HCT116 (cell line): ENCODE results near the gene AGTPBP1.

Source experiments
- POLR2AphosphoS5 ChIP-seq: IDR thresholded peaks from 2 replicates; pipeline ENCODE4 v1.6.1; 2011; ENCODE audit warnings: mild to moderate bottlenecking, low read depth, low read length, moderate library complexity
- RAD21 ChIP-seq: IDR thresholded peaks from 2 replicates; pipeline ENCODE4 v1.6.1; 2012; ENCODE audit warnings: low read depth, mild to moderate bottlenecking
- YY1 ChIP-seq: IDR thresholded peaks from 2 replicates; pipeline ENCODE4 v1.6.1; 2011; ENCODE audit warnings: low read length, low read depth, moderate library complexity, mild to moderate bottlenecking; ENCODE audit not compliant: insufficient replicate concordance; ENCODE audit errors: extremely low read depth
- TF ChIP-seq, protein P1 (sequence below), 3 experiments: fragments of 200-600 bp in 1 of 3; sonication (generic) in 1 of 3; IDR thresholded peaks in 2 of 3; conservative IDR thresholded peaks in 1 of 3; 2 replicates each; pipeline ENCODE4 v1.5.1; 2012 to 2017; ENCODE audit warnings: low read depth in 2 of 3, low read length in 2 of 3, antibody characterized with exemption in 1 of 3, borderline replicate concordance in 1 of 3, control low read depth in 1 of 3, mild to moderate bottlenecking in 1 of 3, mixed read lengths in 1 of 3, mixed run types in 1 of 3, moderate library complexity in 1 of 3; ENCODE audit not compliant: insufficient read depth in 1 of 3
- TF ChIP-seq, protein P2 (sequence below): IDR thresholded peaks from 2 replicates; pipeline ENCODE4 v1.6.1; 2012; ENCODE audit warnings: low read depth

- TF ChIP-seq, protein P1, sequence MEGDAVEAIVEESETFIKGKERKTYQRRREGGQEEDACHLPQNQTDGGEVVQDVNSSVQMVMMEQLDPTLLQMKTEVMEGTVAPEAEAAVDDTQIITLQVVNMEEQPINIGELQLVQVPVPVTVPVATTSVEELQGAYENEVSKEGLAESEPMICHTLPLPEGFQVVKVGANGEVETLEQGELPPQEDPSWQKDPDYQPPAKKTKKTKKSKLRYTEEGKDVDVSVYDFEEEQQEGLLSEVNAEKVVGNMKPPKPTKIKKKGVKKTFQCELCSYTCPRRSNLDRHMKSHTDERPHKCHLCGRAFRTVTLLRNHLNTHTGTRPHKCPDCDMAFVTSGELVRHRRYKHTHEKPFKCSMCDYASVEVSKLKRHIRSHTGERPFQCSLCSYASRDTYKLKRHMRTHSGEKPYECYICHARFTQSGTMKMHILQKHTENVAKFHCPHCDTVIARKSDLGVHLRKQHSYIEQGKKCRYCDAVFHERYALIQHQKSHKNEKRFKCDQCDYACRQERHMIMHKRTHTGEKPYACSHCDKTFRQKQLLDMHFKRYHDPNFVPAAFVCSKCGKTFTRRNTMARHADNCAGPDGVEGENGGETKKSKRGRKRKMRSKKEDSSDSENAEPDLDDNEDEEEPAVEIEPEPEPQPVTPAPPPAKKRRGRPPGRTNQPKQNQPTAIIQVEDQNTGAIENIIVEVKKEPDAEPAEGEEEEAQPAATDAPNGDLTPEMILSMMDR (IDR thresholded peaks at IDR 0.05 in 2 of 3, conservative IDR thresholded peaks at IDR 0.05 in 1 of 3; ENCODE audit: borderline replicate concordance in 1 of 3, insufficient read depth in 1 of 3, low read depth in 2 of 3, low read length in 2 of 3) = no peak
- no peak for TF ChIP-seq RAD21
- no peak for TF ChIP-seq POLR2AphosphoS5
- TF ChIP-seq YY1 = no peak
- TF ChIP-seq, protein P2, sequence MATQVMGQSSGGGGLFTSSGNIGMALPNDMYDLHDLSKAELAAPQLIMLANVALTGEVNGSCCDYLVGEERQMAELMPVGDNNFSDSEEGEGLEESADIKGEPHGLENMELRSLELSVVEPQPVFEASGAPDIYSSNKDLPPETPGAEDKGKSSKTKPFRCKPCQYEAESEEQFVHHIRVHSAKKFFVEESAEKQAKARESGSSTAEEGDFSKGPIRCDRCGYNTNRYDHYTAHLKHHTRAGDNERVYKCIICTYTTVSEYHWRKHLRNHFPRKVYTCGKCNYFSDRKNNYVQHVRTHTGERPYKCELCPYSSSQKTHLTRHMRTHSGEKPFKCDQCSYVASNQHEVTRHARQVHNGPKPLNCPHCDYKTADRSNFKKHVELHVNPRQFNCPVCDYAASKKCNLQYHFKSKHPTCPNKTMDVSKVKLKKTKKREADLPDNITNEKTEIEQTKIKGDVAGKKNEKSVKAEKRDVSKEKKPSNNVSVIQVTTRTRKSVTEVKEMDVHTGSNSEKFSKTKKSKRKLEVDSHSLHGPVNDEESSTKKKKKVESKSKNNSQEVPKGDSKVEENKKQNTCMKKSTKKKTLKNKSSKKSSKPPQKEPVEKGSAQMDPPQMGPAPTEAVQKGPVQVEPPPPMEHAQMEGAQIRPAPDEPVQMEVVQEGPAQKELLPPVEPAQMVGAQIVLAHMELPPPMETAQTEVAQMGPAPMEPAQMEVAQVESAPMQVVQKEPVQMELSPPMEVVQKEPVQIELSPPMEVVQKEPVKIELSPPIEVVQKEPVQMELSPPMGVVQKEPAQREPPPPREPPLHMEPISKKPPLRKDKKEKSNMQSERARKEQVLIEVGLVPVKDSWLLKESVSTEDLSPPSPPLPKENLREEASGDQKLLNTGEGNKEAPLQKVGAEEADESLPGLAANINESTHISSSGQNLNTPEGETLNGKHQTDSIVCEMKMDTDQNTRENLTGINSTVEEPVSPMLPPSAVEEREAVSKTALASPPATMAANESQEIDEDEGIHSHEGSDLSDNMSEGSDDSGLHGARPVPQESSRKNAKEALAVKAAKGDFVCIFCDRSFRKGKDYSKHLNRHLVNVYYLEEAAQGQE = no peak
Observed at GRCh38 chr9:85738509-85738908, 3.2 kb downstream of the AGTPBP1 start.
